Mucosa of stomach (tissue), 1 donor: ENCODE results near the gene UBAP2.
"Not testable (repeated sequence)": the region's sequence is repeated elsewhere in the genome, so short reads cannot be mapped to it uniquely, and the experiment has no call there.

Source experiments
- H3K27me3 ChIP-seq: one replicate; pipeline ENCODE4 v1.7.0; 2013; ENCODE audit warnings: mild to moderate bottlenecking, low read length; ENCODE audit not compliant: control insufficient read depth, insufficient read depth
- H3K36me3 ChIP-seq: one replicate; pipeline ENCODE4 v1.7.0; 2013; ENCODE audit warnings: low read length; ENCODE audit not compliant: control insufficient read depth, insufficient read depth
- H3K4me1 ChIP-seq: one replicate; pipeline ENCODE4 v1.7.0; 2013; ENCODE audit warnings: mild to moderate bottlenecking, low read length; ENCODE audit not compliant: control insufficient read depth, insufficient read depth
- H3K4me3 ChIP-seq: one replicate; pipeline ENCODE4 v1.7.0; 2013; ENCODE audit warnings: low read length
- H3K9ac ChIP-seq: one replicate; pipeline ENCODE4 v1.7.0; 2013; ENCODE audit warnings: mild to moderate bottlenecking, low read length, moderate library complexity
- H3K9me3 ChIP-seq: one replicate; pipeline ENCODE4 v1.7.0; 2013; ENCODE audit warnings: mild to moderate bottlenecking, low read length, moderate library complexity; ENCODE audit not compliant: control insufficient read depth
- donor health status: Pancreatic carcinoma.

The UBAP2 gene

DNA sequence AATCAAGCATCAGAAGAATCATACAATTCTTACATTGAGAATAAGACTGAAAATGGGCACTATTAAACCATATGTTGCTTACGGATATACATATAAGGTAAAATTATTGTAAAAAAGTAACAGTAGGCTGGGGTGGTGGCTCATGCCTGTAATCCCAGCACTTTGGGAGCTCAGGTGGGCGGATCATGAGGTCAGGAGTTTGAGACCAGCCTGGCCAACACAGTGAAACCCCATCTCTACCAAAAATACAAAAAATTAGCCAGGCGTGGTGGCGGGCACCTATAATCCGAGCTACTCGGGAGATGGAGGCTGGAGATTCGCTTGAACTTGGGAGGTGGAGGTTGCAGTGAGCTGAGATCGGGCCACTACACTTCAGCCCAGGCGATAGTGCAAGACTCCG is 6.6 kb downstream of the UBAP2 start:
- not testable (repeated sequence) for H3K36me3 ChIP-seq, H3K4me3 ChIP-seq, H3K4me1 ChIP-seq, H3K9ac ChIP-seq, H3K9me3 ChIP-seq, H3K27me3 ChIP-seq

GRCh38 chr9:34038851-34039250 is 9.8 kb downstream of the UBAP2 start:
- not testable (repeated sequence) for H3K36me3 ChIP-seq, H3K27me3 ChIP-seq, H3K4me3 ChIP-seq, H3K9ac ChIP-seq, H3K9me3 ChIP-seq, H3K4me1 ChIP-seq

DNA sequence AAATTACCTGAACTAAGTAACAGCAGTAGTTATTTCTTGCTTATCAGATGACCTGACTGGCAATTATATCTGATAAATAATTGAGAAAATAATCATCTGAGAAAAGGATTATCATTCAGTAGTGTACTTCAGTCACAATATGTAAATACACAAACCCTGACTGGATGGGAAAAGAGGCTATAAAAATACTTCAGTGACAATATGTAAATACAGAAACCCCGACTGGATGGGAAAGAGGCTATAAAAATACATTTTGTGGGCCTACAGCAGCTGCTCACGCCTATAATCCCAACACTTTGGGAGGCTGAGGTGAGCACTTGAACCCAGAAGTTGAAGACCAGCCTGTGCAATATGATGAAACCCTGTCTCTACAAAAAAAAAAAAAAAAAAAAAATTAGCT is 11.1 kb downstream of the UBAP2 start:
- H3K4me1 ChIP-seq: no peaks in the 10 kb centered on the region
- H3K36me3 ChIP-seq: no peaks in the 10 kb centered on the region
- H3K9me3 ChIP-seq: no peaks in the 10 kb centered on the region
- no peak overlapping the region for H3K9ac ChIP-seq
- no peak overlapping the region for H3K4me3 ChIP-seq
- H3K27me3 ChIP-seq: no peaks in the 10 kb centered on the region

- no peaks in the 10 kb centered on the region for H3K27me3 ChIP-seq
- no peaks in the 10 kb centered on the region for H3K9me3 ChIP-seq
- no peaks in the 10 kb centered on the region for H3K36me3 ChIP-seq
- H3K4me3 ChIP-seq: no peak overlapping the region
- no peak overlapping the region for H3K9ac ChIP-seq
- H3K4me1 ChIP-seq: no peaks in the 10 kb centered on the region
Observed at GRCh38 chr9:34036625-34037024, 12.1 kb downstream of the UBAP2 start.

DNA sequence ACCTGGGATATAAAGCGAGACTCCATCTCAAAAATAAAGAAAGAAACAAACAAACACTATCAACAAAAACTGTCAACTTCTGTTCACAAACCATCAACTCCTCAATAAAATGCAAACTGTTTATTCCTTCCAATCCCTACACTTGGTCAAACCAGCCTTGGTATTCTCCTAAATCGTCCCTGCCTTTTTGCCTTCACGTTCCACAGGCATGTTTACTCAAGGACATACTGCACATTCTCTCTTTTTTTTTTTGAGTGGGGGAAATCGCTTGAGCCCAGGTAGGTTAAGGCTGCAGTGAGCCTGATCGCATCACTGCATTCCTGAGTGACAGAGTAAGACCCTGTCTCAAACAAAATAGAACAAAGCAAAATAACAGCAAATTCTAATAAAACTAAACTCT is 13.0 kb downstream of the UBAP2 start:
- Histone ChIP-seq H3K9ac (no peak overlapping the region), H3K27me3 (no peaks in the 10 kb centered on the region), H3K4me3 (no peak overlapping the region), H3K36me3 (no peaks in the 10 kb centered on the region), H3K4me1 (no peaks in the 10 kb centered on the region), H3K9me3 (no peaks in the 10 kb centered on the region)

GRCh38 chr9:34034698-34035065 is 14.0 kb downstream of the UBAP2 start:
- Histone ChIP-seq H3K4me1 (no peaks in the 10 kb centered on the region), H3K27me3 (no peaks in the 10 kb centered on the region), H3K4me3 (no peak overlapping the region), H3K36me3 (no peaks in the 10 kb centered on the region), H3K9ac (no peak overlapping the region), H3K9me3 (no peaks in the 10 kb centered on the region)

DNA sequence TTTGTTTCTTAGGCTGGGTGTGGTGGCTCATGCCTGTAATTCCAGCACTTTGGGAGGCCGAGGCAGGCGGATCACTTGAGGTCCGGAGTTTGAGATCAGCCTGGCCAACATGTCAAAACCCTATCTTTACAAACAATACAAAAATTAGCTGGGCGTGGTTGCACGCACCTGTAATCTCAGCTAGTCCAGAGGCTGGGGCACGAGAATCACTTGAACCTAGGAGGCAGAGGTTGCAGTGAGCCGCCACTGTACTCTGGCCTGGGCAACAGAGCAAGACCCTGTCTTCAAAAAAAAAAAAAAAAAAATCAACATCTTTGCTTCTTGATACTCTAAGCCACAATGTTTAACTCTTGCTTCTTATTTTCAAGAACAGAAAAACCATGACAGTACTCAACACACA is 16.1 kb downstream of the UBAP2 start:
- Histone ChIP-seq H3K9me3 (no peaks in the 10 kb centered on the region), H3K27me3 (no peaks in the 10 kb centered on the region), H3K4me3 (no peak overlapping the region), H3K9ac (no peak overlapping the region), H3K4me1 (no peaks in the 10 kb centered on the region), H3K36me3 (no peaks in the 10 kb centered on the region)

GRCh38 chr9:34027845-34028574 is 20.7 kb downstream of the UBAP2 start:
- no peaks in the 10 kb centered on the region for H3K9me3 ChIP-seq
- no peak overlapping the region for H3K9ac ChIP-seq
- no peaks in the 10 kb centered on the region for H3K27me3 ChIP-seq
- no peak overlapping the region for H3K4me3 ChIP-seq
- no peaks in the 10 kb centered on the region for H3K4me1 ChIP-seq
- H3K36me3 ChIP-seq: no peaks in the 10 kb centered on the region

- Histone ChIP-seq H3K36me3 (no peaks in the 10 kb centered on the region), H3K9me3 (no peaks in the 10 kb centered on the region), H3K9ac (no peak overlapping the region), H3K4me1 (no peaks in the 10 kb centered on the region), H3K27me3 (no peaks in the 10 kb centered on the region), H3K4me3 (no peak overlapping the region)
Observed at GRCh38 chr9:34025811-34026210, 22.9 kb downstream of the UBAP2 start.

DNA sequence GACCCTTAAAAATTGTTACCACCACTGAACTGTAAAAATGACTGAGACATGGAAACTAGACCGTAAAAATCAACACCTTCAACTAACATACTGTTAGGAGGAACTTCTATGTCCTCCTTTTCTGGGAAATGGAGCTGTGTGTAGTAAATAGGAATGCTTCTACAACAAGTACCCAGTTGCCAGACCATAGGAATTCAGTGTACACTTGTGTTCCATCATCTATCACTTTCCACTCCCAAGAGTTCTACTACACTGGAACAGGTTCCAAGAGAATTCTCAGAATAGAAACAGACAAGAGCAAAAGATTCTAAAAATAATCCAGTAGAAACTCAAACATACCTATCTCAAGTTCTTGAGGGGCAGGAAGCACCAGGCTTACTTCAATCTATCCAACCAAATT is 23.6 kb downstream of the UBAP2 start:
- no peaks in the 10 kb centered on the region for H3K9me3 ChIP-seq
- no peaks in the 10 kb centered on the region for H3K27me3 ChIP-seq
- no peaks in the 10 kb centered on the region for H3K36me3 ChIP-seq
- H3K4me1 ChIP-seq: no peaks in the 10 kb centered on the region
- H3K4me3 ChIP-seq: no peak overlapping the region
- H3K9ac ChIP-seq: no peak overlapping the region

DNA sequence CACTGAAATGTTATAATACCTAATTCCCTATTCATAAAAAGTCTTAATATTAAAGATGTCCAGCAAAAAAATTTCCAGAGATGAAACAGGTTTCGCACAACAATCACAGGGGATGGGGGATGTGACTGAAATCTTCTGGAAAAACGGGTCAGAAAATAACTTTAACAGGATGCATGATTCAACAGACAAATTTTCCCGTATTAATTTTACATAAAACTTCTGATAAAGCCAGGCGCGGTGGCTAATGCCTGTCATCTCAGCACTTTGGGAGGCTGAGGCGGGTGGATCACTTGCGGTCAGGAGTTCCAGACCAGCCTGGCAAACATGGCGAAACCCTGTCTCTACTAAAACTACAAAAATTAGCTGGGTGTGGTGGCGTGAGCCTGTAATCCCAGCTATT is 24.2 kb downstream of the UBAP2 start:
- H3K27me3 ChIP-seq, H3K9ac ChIP-seq, H3K4me1 ChIP-seq, H3K9me3 ChIP-seq, H3K36me3 ChIP-seq, H3K4me3 ChIP-seq: not testable (repeated sequence)

DNA sequence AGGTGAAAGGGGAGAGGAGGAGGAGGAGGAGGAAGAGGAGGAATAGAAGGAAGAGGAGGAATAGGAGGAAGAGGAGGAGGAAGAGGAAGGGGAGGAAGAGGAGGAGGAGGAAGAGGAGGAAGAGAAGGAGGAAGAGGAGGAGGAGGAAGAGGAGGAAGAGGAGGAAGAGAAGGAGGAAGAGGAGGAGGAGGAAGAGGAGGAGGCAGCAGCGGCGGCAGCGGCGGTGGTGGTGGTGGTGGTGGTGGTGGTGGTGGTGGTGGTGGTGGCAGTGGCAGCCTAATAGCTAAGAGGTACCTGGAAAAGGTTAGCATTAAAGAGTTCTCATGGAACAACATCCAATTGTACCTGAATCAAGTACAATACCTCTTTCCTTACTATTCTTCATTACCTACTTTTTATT is 32.5 kb downstream of the UBAP2 start:
- H3K36me3 ChIP-seq: no peaks in the 10 kb centered on the region
- H3K9me3 ChIP-seq: no peaks in the 10 kb centered on the region
- H3K27me3 ChIP-seq: no peaks in the 10 kb centered on the region
- no peak overlapping the region for H3K9ac ChIP-seq
- no peak overlapping the region for H3K4me3 ChIP-seq
- no peaks in the 10 kb centered on the region for H3K4me1 ChIP-seq

DNA sequence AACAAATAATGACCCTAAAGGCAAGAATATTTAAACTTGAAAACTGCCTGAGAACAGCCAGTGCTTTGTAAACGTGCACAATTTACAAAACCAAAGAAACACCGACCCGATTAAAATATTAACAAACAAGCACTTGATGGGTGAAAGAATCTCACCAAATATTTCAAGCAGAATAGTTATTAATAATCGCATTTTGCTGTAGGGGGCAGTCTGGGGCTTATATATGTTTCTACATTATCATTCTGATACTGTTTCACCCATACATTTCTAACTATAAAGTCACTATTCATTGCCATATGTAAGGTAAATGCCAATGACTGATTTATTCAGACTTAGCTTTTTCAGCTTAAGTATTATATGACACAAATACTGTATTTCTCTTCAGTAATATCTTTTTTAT is 37.7 kb downstream of the UBAP2 start:
- Histone ChIP-seq H3K36me3 (no peaks in the 10 kb centered on the region), H3K4me1 (no peaks in the 10 kb centered on the region), H3K27me3 (no peaks in the 10 kb centered on the region), H3K9me3 (no peaks in the 10 kb centered on the region), H3K4me3 (no peak overlapping the region), H3K9ac (no peak overlapping the region)
